H1 (cell line): ENCODE data around the gene VAV2. TPM values are rescaled to one million over a fixed set of nuclear protein-coding genes. Genes with fewer than 3 reads are reported as not detected.

ENCODE experiments used
- CEBPB ChIP-seq: IDR thresholded peaks from 2 replicates; pipeline ENCODE4 v1.6.1; 2012; ENCODE audit warnings: low read depth, low read length
- CHD1 ChIP-seq: IDR thresholded peaks from 2 replicates; pipeline ENCODE4 v1.6.1; 2012; ENCODE audit warnings: low read depth, low read length, improper control_type of control experiment
- JUND ChIP-seq: IDR thresholded peaks from 2 replicates; pipeline ENCODE4 v1.6.1; 2011; ENCODE audit warnings: mild to moderate bottlenecking, improper control_type of control experiment, low read length
- KDM1A ChIP-seq: fragments of 200-600, 300-600 bp; sonication (generic); IDR thresholded peaks from 2 replicates; pipeline ENCODE4 v1.7.1; 2016; ENCODE audit warnings: mild to moderate bottlenecking, low read length, borderline replicate concordance
- SIN3A ChIP-seq, 2 experiments: IDR thresholded peaks in 1 of 2; conservative IDR thresholded peaks in 1 of 2; 2 replicates each; pipeline ENCODE4 v1.6.1; 2011 to 2012; ENCODE audit warnings: low read length in 2 of 2, improper control_type of control experiment in 1 of 2, low read depth in 1 of 2, mild to moderate bottlenecking in 1 of 2
- polyA plus RNA-seq, 7 experiments: library from polyadenylated mRNA; depleted of rRNA in 3 of 7; stranded (reverse) in 5 of 7; unstranded in 2 of 7; fragments of >200 nt in 5 of 7; fragments of 200-250 nt in 2 of 7; gene quantifications; 1 replicate in 5 of 7; 2 replicates in 1 of 7; 4 replicates in 1 of 7; pipeline versions ENCODE4 v1.2.1 to v1.2.3, GENCODE V29; 2011 to 2013; ENCODE audit warnings: missing spikeins in 2 of 7, mixed read lengths in 2 of 7
- total RNA-seq: library from RNA; stranded (reverse); fragmentation: NEBNext Ultra II Directional; extraction: Animal tissue kit (Norgen Biotek cat#: 25700); gene quantifications from 2 replicates; pipeline ENCODE4 v1.2.1, GENCODE V29; 2021

The VAV2 gene
- total and polyA plus RNA-seq, 2 of the 8 experiments (the other 6 are each of a cell fraction or from before 2014, with no cell fraction given) = 13.6 to 37.6 TPM

- TF ChIP-seq JUND (no peak), KDM1A (no peak), CEBPB (no peak), SIN3A (conservative IDR thresholded peaks at IDR 0.05 in 1 of 2, IDR thresholded peaks at IDR 0.05 in 1 of 2; ENCODE audit: low read depth in 1 of 2, low read length in 2 of 2) (no peak), CHD1 (no peak)
Measured at GRCh38 chr9:134035041-134036039, 43.2 kb upstream of the VAV2 start (continued).
